ENCODE data around the gene FAM9C. TPM values are rescaled to one million over a fixed set of nuclear protein-coding genes. Genes with fewer than 3 reads are reported as not detected.
A peak's percentile ranks its signal among the peaks of the same experiment; 100 is the strongest.

The FAM9C gene
- polyA plus RNA-seq, 1 donor (not counting 4 experiments of a cell fraction or from before 2014, with no cell fraction given) = not detected

- Histone ChIP-seq H3K9me1 (ENCODE audit: control insufficient read depth, extremely low read depth, insufficient read depth, low read length) (no peaks in the 10 kb centered on the region), H4K20me1 (ENCODE audit: control insufficient read depth, extremely low read depth, insufficient read depth, low read length) (no peaks in the 10 kb centered on the region), H3K36me3 (ENCODE audit: control insufficient read depth in 2 of 2, extremely low read depth in 1 of 2, insufficient read depth in 2 of 2, low read length in 2 of 2) (no peaks in the 10 kb centered on the region), H3K79me2 (ENCODE audit: control insufficient read depth, insufficient read depth, low read length) (no peaks in the 10 kb centered on the region), H3K4me1 (ENCODE audit: control insufficient read depth, extremely low read depth, insufficient read depth, low read length) (no peaks in the 10 kb centered on the region), H3K27ac (ENCODE audit: control insufficient read depth, insufficient read depth, low read length) (no peak overlapping the region), H3K9ac (ENCODE audit: control insufficient read depth, extremely low read depth, insufficient read depth, low read length) (no peak overlapping the region), H3K4me2 (ENCODE audit: control insufficient read depth, extremely low read depth, insufficient read depth, low read depth, low read length) (no peak overlapping the region), H2AFZ (ENCODE audit: control insufficient read depth, low read length) (no peak overlapping the region), H3K9me3 (ENCODE audit: control insufficient read depth, low read depth, low read length) (no peaks in the 10 kb centered on the region), H3K27me3 (ENCODE audit: control insufficient read depth, extremely low read depth, insufficient read depth, low read length) (no peaks in the 10 kb centered on the region), H3K4me3 (ENCODE audit: control insufficient read depth in 2 of 3, extremely low read depth in 1 of 3, insufficient read depth in 2 of 3, low read depth in 1 of 3, low read length in 3 of 3) (no peak overlapping the region)
- FAIRE-seq = no peak
- no peak for TF ChIP-seq CTCF (optimal IDR thresholded peaks at IDR 0.05 in 1 of 3, IDR thresholded peaks at IDR 0.05 in 1 of 3, conservative IDR thresholded peaks at IDR 0.05 in 1 of 3; ENCODE audit: extremely low read depth in 1 of 3, insufficient read depth in 2 of 3, low read length in 3 of 3)
- TF ChIP-seq EZH2 (IDR thresholded peaks at IDR 0.05; ENCODE audit: low read length) = no peak
- no peak for DNase-seq (ENCODE audit: low read depth, low spot score)
- dilution Hi-C loops (cut with MboI; ENCODE audit: extremely low pct_ligation_motif_present, low sequenced_read_pairs) = no loop called here
Measured at GRCh38 chrX:13080128-13080795, 35.8 kb upstream of the FAM9C start.

GRCh38 chrX:13078739-13079444 is 34.5 kb upstream of the FAM9C start:
- Histone ChIP-seq H3K36me3 (ENCODE audit: control insufficient read depth in 2 of 2, extremely low read depth in 1 of 2, insufficient read depth in 2 of 2, low read length in 2 of 2) (no peaks in the 10 kb centered on the region), H2AFZ (ENCODE audit: control insufficient read depth, low read length) (peak overlapping the region; percentile 37), H3K4me3 (ENCODE audit: control insufficient read depth in 2 of 3, extremely low read depth in 1 of 3, insufficient read depth in 2 of 3, low read depth in 1 of 3, low read length in 3 of 3) (peak overlapping the region in 1 of 3 experiments; percentile 9), H3K4me2 (ENCODE audit: control insufficient read depth, extremely low read depth, insufficient read depth, low read depth, low read length) (no peak overlapping the region), H3K27ac (ENCODE audit: control insufficient read depth, insufficient read depth, low read length) (no peak overlapping the region), H3K4me1 (ENCODE audit: control insufficient read depth, extremely low read depth, insufficient read depth, low read length) (no peaks in the 10 kb centered on the region), H4K20me1 (ENCODE audit: control insufficient read depth, extremely low read depth, insufficient read depth, low read length) (no peaks in the 10 kb centered on the region), H3K27me3 (ENCODE audit: control insufficient read depth, extremely low read depth, insufficient read depth, low read length) (no peaks in the 10 kb centered on the region), H3K9me1 (ENCODE audit: control insufficient read depth, extremely low read depth, insufficient read depth, low read length) (no peaks in the 10 kb centered on the region), H3K9me3 (ENCODE audit: control insufficient read depth, low read depth, low read length) (no peaks in the 10 kb centered on the region), H3K9ac (ENCODE audit: control insufficient read depth, extremely low read depth, insufficient read depth, low read length) (no peak overlapping the region), H3K79me2 (ENCODE audit: control insufficient read depth, insufficient read depth, low read length) (no peaks in the 10 kb centered on the region)
- DNase-seq (ENCODE audit: low read depth, low spot score) = no peak
- TF ChIP-seq EZH2 (IDR thresholded peaks at IDR 0.05; ENCODE audit: low read length) (no peak), CTCF (optimal IDR thresholded peaks at IDR 0.05 in 1 of 3, IDR thresholded peaks at IDR 0.05 in 1 of 3, conservative IDR thresholded peaks at IDR 0.05 in 1 of 3; ENCODE audit: extremely low read depth in 1 of 3, insufficient read depth in 2 of 3, low read length in 3 of 3) (no peak)
- dilution Hi-C loops (cut with MboI; ENCODE audit: extremely low pct_ligation_motif_present, low sequenced_read_pairs) = no loop called here
- no peak for FAIRE-seq
